ENCODE results near the gene CDK11B.
A peak's percentile ranks its signal among the peaks of the same experiment; 100 is the strongest.

Gene CDK11B

DNA sequence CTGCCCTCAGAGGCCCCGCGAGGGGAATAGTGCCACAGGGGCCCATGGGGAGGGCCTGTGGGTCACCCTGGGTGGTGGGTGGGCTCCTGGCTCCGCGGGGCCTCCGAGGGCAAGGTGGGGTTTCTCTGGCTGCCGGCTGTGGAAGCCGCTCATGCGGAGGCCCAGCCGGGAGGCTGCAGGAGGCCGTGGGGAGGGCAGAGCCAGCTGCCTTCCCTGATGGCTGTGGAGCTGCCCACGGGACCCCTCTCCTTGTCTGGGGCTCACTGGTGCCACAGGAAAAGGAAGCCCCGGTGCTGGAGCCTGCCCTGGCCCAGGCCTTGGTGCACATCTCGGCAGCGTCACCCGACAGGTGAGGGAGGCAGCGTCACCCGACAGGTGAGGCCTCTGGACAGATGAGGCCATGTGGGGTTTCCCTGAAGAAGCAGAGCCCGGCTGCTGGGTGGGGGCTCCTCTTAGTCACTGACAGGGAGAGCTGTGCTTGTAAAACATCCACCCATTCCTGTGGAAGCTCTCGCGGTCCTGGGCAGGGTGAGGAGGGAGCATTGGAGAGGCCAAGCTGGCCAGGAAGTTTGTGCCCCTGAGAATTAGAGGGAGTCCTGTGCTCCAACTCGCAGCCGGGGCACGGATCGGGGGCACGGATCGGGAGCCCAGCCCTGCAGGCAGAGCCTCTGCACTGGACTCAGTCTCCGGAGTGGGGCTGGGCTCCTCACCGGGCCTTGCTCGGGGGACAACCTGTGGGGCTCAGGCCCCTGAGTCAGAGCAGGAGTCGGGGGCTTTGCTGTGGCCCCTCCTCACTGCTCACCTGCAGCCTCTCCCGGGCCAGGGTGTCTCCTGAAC lies 37.4 kb downstream of the CDK11B start:
- no peak for DNase-seq (ENCODE audit: low read depth in 1 of 2, low spot score in 1 of 2)
- in situ Hi-C loops (cut with HindIII; ENCODE audit: low pct_unique_long_range_greater_than_20kb, low sequenced_read_pairs) = no loop called here
- TF ChIP-seq JUND (IDR thresholded peaks at IDR 0.05; ENCODE audit: low read depth) = no peak

DNA sequence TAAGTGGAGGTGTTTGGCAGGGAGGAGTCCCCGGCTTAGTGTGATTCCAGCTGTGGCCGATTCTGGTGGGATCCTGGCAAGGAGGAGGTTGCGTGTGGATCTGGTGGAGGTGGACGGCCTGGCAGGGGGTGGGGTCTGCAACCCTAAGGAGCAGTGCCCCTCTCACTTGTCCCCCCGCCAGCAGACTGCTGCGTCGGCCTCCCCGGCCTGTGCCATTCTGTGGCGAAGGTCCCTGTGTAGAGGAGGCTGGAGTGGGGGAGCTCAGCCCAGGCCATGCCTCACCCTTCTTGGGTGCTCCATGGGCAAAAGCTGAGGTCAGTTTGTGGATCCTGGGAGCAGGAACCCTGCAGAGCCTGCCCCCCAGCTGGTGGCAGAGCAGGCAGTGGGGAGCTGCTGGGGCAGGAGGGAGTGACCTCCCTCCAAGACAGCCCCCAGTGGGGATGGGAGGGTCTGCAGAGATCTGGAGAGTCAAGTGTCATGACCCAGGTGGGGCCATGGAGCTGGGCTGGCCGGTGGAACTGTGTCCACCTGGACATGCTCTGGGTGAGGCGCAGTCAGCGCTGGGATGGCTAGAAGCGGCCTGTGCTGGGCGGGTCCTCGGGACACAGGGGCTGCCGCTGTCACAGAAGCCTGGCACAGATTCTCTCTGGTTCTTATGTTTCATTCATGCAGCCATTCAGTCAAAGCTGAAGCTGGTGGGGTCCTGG lies 38.2 kb downstream of the CDK11B start:
- no peak for DNase-seq (ENCODE audit: low read depth in 1 of 2, low spot score in 1 of 2)
- TF ChIP-seq JUND (IDR thresholded peaks at IDR 0.05; ENCODE audit: low read depth) = no peak
- in situ Hi-C loops (cut with HindIII; ENCODE audit: low pct_unique_long_range_greater_than_20kb, low sequenced_read_pairs) = no loop called here

DNA sequence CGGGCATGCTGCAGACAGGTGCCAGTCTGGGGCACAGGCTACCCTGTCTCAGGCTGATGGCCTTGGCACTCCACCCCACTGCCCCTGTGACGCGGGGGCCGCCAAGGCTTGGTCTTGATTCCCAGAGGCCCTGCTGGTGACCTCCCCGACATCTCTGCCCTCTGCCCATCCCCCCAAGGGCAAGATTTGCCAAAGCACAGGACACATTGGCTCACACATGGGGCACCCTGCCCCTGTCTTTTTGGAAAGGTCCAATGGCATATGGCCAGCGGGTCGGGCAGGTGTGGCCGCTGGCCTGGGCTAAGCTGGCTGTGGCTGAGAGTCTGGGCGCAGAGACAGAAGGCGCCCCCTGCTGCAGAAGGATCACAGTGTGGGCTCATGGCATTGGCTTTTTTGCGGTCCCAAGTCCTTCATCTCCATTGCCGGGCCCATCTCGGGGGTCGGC lies 38.9 kb downstream of the CDK11B start:
- TF ChIP-seq JUND (IDR thresholded peaks at IDR 0.05; ENCODE audit: low read depth) = no peak
- no peak for DNase-seq (ENCODE audit: low read depth in 1 of 2, low spot score in 1 of 2)
- in situ Hi-C loops (cut with HindIII; ENCODE audit: low pct_unique_long_range_greater_than_20kb, low sequenced_read_pairs) = no loop called here

GRCh38 chr1:1618396-1619068 lies 40.3 kb downstream of the CDK11B start:
- in situ Hi-C loops (cut with HindIII; ENCODE audit: low pct_unique_long_range_greater_than_20kb, low sequenced_read_pairs) = no loop called here

GRCh38 chr1:1617925-1618324 lies 40.9 kb downstream of the CDK11B start:
- in situ Hi-C loops (cut with HindIII; ENCODE audit: low pct_unique_long_range_greater_than_20kb, low sequenced_read_pairs) = no loop called here

More at GRCh38 chr1:1618396-1619068, 40.3 kb downstream of the CDK11B start:
- TF ChIP-seq JUND (IDR thresholded peaks at IDR 0.05; ENCODE audit: low read depth) = no peak
- no peak for DNase-seq (ENCODE audit: low read depth in 1 of 2, low spot score in 1 of 2)

GRCh38 chr1:1617516-1617915 lies 41.3 kb downstream of the CDK11B start:
- in situ Hi-C loops (cut with HindIII; ENCODE audit: low pct_unique_long_range_greater_than_20kb, low sequenced_read_pairs) = no loop called here
- no peak for DNase-seq (ENCODE audit: low read depth in 1 of 2, low spot score in 1 of 2)
- no peak for TF ChIP-seq JUND (IDR thresholded peaks at IDR 0.05; ENCODE audit: low read depth)

More at GRCh38 chr1:1617925-1618324, 40.9 kb downstream of the CDK11B start:
- TF ChIP-seq JUND (IDR thresholded peaks at IDR 0.05; ENCODE audit: low read depth) = no peak
- no peak for DNase-seq (ENCODE audit: low read depth in 1 of 2, low spot score in 1 of 2)

- TF ChIP-seq JUND (IDR thresholded peaks at IDR 0.05; ENCODE audit: low read depth) = no peak
- no peak for DNase-seq (ENCODE audit: low read depth in 1 of 2, low spot score in 1 of 2)
- in situ Hi-C loops (cut with HindIII; ENCODE audit: low pct_unique_long_range_greater_than_20kb, low sequenced_read_pairs) = no loop called here
Observed at GRCh38 chr1:1616838-1617237, 42.0 kb downstream of the CDK11B start.

- in situ Hi-C loops (cut with HindIII; ENCODE audit: low pct_unique_long_range_greater_than_20kb, low sequenced_read_pairs) = no loop called here
- no peak for TF ChIP-seq JUND (IDR thresholded peaks at IDR 0.05; ENCODE audit: low read depth)
- DNase-seq (ENCODE audit: low read depth in 1 of 2, low spot score in 1 of 2) = peak; percentile 48 to 80
Observed at GRCh38 chr1:1616045-1616790, 42.6 kb downstream of the CDK11B start.

DNA sequence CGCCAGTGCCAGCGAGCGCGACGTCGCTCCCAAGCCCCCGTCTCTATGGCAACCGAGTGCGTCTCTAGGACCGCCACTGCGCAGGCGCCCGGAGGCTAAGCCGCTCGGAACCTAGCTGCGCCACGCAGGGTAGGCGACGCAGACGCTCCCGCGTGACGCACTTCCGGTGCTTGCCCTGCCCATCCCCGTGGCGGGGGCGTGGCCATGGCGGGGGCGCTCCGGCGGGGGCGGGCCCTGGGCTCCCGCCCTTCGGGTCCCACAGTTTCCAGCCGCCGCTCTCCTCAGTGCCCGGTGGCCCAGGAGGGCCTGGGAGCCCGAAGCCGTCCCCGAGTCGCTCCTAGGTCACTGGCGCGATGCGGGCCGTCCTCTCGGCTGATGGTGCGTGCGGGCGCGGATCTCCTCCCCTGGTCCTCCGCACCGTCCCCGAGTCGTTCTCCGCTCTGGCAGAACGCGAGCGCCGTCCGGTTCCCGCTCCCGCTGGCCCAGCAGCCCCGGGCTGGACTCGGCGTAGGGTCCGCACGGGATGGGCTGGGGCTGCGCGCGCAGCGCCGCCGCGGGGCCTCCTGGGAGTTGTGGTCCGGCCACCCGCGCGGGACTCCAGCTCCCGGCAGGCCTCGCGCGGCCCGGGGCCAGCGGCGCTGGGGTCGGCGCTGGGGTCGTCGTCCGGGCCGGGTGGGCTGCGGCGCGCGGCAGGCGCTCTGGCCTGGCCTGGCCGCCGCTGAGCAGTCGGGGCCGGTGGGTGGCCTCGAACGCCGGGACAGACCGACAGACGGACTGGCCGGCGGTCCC lies 43.4 kb downstream of the CDK11B start, which contains the start of gene MIB2:
TSS of gene MIB2 (plus strand) at position 245 of the 789 bp plus-strand sequence. CDS start 7,953 bp downstream, outside the sequence.
- TF ChIP-seq JUND (IDR thresholded peaks at IDR 0.05; ENCODE audit: low read depth) = no peak
- in situ Hi-C loops (cut with HindIII; ENCODE audit: low pct_unique_long_range_greater_than_20kb, low sequenced_read_pairs) = no loop called here
- DNase-seq (ENCODE audit: low read depth in 1 of 2, low spot score in 1 of 2) = peak; percentile 96 to 98

- in situ Hi-C loops (cut with HindIII; ENCODE audit: low pct_unique_long_range_greater_than_20kb, low sequenced_read_pairs) = no loop called here
- no peak for DNase-seq (ENCODE audit: low read depth in 1 of 2, low spot score in 1 of 2)
- no peak for TF ChIP-seq JUND (IDR thresholded peaks at IDR 0.05; ENCODE audit: low read depth)
Observed at GRCh38 chr1:1614954-1615255, 43.9 kb downstream of the CDK11B start.

GRCh38 chr1:1614204-1614953 lies 44.4 kb downstream of the CDK11B start:
- TF ChIP-seq JUND (IDR thresholded peaks at IDR 0.05; ENCODE audit: low read depth) = no peak
- no peak for DNase-seq (ENCODE audit: low read depth in 1 of 2, low spot score in 1 of 2)
- in situ Hi-C loops (cut with HindIII; ENCODE audit: low pct_unique_long_range_greater_than_20kb, low sequenced_read_pairs) = no loop called here

Measured in T47D (cell line).